HUES48 (cell line): ENCODE data around the gene EDARADD.
"Not testable (repeated sequence)": the region's sequence is repeated elsewhere in the genome, so short reads cannot be mapped to it uniquely, and the experiment has no call there.

Experiments
- H3K27ac ChIP-seq: one replicate; pipeline ENCODE4 v1.7.0; 2013; ENCODE audit warnings: low read depth, low read length, inconsistent platforms
- H3K27me3 ChIP-seq: 2 replicates; pipeline ENCODE4 v1.6.1; 2013; ENCODE audit warnings: mild to moderate bottlenecking, low read length; ENCODE audit not compliant: control insufficient read depth, insufficient read depth
- H3K36me3 ChIP-seq: 2 replicates; pipeline ENCODE4 v1.6.1; 2013; ENCODE audit warnings: low read length; ENCODE audit not compliant: control insufficient read depth, insufficient read depth
- H3K4me1 ChIP-seq: 2 replicates; pipeline ENCODE4 v1.6.1; 2013; ENCODE audit warnings: mild to moderate bottlenecking, low read length; ENCODE audit not compliant: control insufficient read depth, insufficient read depth
- H3K4me3 ChIP-seq: 2 replicates; pipeline ENCODE4 v1.5.1; 2013; ENCODE audit warnings: mild to moderate bottlenecking, low read depth, low read length
- H3K9ac ChIP-seq: 2 replicates; pipeline ENCODE4 v1.6.1; 2013; ENCODE audit warnings: mild to moderate bottlenecking, low read depth, low read length, moderate library complexity
- H3K9me3 ChIP-seq: 2 replicates; pipeline ENCODE4 v1.6.1; 2013; ENCODE audit warnings: low read length; ENCODE audit not compliant: control insufficient read depth, insufficient read depth

Gene EDARADD

DNA sequence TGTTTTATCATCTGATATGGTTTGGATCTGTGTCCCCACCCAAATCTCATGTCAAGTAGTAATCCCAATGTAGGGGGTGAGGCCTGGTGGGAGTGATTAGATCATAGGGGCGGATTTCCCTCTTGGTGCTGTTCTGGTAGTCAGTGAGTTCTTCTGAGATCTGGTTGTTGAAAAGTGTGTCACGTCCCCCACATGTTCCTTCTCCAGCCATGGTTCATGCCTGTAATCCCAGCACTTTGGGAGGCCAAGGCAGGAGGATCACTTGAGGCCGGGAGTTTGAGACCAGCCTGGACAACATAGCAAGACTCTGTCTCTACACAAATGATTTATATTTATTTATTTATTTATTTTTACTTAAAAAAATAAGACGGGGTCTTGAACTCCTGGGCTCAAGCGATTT lies 30.8 kb upstream of the EDARADD start:
- Histone ChIP-seq H3K36me3 (no peaks in the 10 kb centered on the region), H3K4me1 (peaks cover 5% of the 10 kb centered on the region; the same call in 1 of the 2 replicates), H3K27ac (no peak overlapping the region), H3K4me3 (no peak overlapping the region), H3K9me3 (no peaks in the 10 kb centered on the region), H3K27me3 (no peaks in the 10 kb centered on the region), H3K9ac (no peak overlapping the region)

DNA sequence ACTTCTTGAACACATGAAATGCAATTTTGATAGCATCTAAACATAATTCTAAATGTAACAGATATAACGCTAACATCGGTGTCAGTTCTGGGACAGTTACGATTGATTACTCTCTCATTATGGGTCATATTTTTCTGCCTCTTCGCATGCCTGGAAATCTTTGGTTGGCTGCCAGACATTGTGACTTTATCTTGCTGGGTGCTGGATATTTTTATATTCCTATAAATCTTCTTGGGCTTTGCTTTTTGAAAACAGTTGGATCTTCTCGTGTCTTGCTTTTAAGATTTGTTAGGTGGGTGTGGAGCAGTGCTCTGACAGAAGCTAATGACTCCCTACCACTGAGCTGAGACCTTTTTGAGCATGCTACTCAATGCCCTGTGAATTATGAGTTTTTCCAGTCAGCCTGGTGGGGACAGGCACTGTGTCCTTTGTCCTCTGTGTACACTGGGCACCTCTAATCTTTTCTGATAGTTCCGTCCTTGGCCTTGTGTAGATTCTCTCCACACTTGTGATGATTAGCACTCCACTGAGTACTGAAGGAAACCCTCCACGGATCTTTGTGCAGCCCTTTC lies 28.0 kb upstream of the EDARADD start:
- H3K4me1 ChIP-seq = peaks cover 5% of the 10 kb centered on the region; the same call in 1 of the 2 replicates
- H3K36me3 ChIP-seq = no peaks in the 10 kb centered on the region
- H3K4me3 ChIP-seq = no peak overlapping the region
- H3K9me3 ChIP-seq = no peaks in the 10 kb centered on the region
- H3K9ac ChIP-seq = no peak overlapping the region
- no peak overlapping the region for H3K27ac ChIP-seq
- H3K27me3 ChIP-seq = no peaks in the 10 kb centered on the region

DNA sequence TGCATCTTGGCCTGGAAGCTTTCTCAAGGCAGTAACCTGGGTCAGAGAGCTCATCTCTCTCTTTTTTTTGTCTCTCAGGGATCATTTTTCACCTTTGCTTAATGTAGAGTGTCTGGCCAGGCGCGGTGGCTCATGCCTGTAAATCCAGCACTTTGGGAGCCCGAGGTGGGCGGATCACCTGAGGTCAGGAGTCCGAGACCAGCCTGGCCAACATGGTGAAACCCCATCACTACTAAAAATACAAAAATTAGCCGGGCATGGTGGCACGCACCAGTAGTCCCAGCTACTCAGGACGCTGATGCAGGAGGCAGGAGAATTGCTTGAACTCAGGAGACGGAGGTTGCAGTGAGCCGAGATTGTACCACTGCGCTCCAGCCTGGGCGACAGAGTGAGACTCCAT lies 27.4 kb upstream of the EDARADD start:
- H3K9me3 ChIP-seq, H3K27me3 ChIP-seq: not testable (repeated sequence)

DNA sequence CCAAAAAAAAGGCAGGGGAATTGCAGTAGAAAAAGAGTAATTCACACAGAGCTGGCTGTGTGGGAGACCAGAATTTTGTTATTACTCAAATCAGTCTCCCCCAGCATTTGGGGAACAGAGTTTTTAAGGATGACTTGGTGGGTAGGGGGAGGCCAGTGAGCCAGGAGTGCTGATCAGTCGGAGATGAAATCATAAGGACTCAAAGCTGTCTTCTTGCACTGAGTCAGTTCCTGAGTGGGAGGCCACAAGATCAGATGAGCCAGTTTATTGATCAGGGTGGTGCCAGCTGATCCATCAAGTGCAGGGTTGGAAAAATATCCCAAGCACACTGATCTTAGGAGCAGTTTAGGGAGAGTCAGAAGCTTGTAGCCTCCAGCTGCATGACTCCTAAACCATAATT lies 23.7 kb upstream of the EDARADD start:
- Histone ChIP-seq H3K4me1 (peaks cover 5% of the 10 kb centered on the region; the same call in 1 of the 2 replicates), H3K36me3 (no peaks in the 10 kb centered on the region), H3K27me3 (no peaks in the 10 kb centered on the region), H3K27ac (no peak overlapping the region), H3K9me3 (no peaks in the 10 kb centered on the region), H3K9ac (no peak overlapping the region), H3K4me3 (no peak overlapping the region)

More for the DNA sequence above, 27.4 kb upstream of the EDARADD start:
- not testable (repeated sequence) for H3K27ac ChIP-seq, H3K9ac ChIP-seq, H3K4me3 ChIP-seq, H3K36me3 ChIP-seq, H3K4me1 ChIP-seq

DNA sequence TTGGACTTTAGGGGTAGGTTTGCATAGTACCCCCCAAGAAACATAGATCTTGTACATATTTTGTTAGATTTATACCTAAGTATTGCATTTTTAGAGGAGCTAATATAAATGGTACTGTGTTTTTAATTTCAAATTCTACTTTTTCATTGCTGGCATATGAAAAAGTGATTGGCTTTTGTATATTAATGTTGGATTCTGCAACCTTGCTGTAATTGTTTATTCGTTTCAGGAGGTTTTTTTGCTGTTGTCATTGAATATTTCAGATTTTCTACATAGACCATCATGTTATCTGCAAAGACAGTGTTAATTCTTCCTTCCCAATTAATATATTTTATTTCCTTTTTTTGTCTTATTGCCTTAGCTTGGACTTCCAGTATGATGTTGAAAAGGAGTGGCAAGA lies 23.0 kb upstream of the EDARADD start:
- H3K27me3 ChIP-seq = no peaks in the 10 kb centered on the region

DNA sequence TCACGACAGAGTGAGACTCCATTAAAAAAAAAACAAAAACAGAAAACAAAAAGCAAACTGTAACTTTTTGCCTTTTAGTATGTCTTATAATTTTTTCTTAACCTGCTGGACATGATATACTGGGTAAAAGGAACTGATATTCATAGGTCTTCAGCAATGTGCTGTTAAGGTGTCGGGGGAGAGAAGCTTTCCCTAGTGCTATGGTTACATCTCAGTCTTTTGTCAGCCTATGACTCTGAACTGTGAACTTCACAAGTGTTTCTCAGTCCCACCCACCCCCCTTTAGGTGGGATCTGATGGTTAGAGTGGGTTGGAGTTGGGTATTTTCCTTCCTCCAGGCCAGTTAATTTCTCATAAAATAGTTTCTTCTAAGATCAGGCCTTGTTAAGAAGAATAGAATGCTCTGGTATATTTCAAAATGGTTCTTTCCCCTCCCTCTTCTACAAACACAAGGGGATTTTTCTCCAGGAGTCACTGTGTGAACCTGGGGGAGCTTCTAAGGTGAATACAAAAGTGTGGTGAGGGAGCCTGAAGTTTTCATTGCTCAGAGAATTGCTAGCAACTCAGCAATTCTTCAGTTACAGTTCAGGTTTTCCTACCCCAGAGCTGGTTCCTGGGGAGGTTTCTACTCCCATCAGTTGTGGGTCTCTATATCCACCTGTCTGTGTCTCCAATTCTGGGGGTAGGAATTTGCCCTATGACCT lies 16.1 kb upstream of the EDARADD start:
- H3K4me3 ChIP-seq = no peak overlapping the region
- no peaks in the 10 kb centered on the region for H3K36me3 ChIP-seq
- no peaks in the 10 kb centered on the region for H3K9me3 ChIP-seq
- no peak overlapping the region for H3K9ac ChIP-seq
- no peaks in the 10 kb centered on the region for H3K27me3 ChIP-seq
- no peaks in the 10 kb centered on the region for H3K4me1 ChIP-seq
- H3K27ac ChIP-seq = no peak overlapping the region

More for the DNA sequence above, 23.0 kb upstream of the EDARADD start:
- peaks cover 1% of the 10 kb centered on the region; the same call in 1 of the 2 replicates for H3K4me1 ChIP-seq
- H3K9me3 ChIP-seq = no peaks in the 10 kb centered on the region
- H3K4me3 ChIP-seq = no peak overlapping the region
- no peak overlapping the region for H3K27ac ChIP-seq
- H3K36me3 ChIP-seq = no peaks in the 10 kb centered on the region
- H3K9ac ChIP-seq = no peak overlapping the region

DNA sequence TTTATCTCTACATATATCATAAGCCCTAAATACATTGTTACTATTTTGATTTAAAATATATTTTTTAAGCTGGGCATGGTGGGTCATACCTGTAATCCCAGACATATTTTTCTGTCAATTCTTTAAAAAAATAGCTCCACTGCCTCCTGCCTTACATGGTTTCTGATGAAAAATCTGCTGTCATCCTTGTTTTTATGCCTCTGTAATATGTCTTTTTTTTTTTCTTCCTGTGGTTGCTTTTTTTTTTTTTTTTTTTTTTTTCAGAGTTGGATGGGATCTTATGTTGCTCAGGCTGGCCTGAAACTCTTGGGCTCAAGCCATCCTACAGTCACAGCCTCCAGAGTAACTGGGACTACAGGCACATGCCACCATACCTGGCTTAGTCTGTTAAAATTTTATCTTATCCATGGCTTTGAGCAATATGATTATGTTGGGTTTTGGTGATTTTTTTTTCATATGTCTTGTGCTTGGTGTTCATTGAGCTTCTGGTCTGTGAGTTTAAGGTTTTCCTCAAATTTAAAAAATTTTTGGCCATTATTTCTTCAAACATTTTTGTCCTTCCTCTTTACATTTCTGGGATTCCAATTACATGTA lies 12.4 kb upstream of the EDARADD start:
- Histone ChIP-seq H3K9ac (no peak overlapping the region), H3K27ac (no peak overlapping the region), H3K36me3 (no peaks in the 10 kb centered on the region), H3K4me1 (no peaks in the 10 kb centered on the region), H3K4me3 (no peak overlapping the region), H3K27me3 (no peaks in the 10 kb centered on the region), H3K9me3 (no peaks in the 10 kb centered on the region)

DNA sequence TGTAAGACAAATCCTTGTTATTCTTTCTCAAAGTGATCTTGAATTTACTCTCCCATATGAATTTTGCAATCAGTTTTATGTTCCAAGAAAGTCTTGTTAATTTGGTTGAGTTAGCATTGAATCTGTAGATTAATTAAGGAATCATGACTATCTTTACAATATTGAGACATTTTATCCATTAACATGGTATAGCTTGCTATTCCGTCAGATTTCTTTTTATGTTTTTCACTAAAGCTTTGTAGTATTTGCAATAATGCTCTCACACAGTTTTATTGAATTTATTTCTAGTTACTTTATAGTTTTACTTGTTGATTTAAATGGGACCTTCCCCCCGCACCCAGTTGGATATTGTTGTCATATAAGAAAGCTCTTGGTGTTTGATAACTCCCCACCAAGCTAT lies 5.8 kb upstream of the EDARADD start:
- Histone ChIP-seq H3K9ac (no peak overlapping the region), H3K4me3 (no peak overlapping the region), H3K9me3 (no peaks in the 10 kb centered on the region), H3K4me1 (no peaks in the 10 kb centered on the region), H3K36me3 (no peaks in the 10 kb centered on the region), H3K27ac (no peak overlapping the region), H3K27me3 (no peaks in the 10 kb centered on the region)

DNA sequence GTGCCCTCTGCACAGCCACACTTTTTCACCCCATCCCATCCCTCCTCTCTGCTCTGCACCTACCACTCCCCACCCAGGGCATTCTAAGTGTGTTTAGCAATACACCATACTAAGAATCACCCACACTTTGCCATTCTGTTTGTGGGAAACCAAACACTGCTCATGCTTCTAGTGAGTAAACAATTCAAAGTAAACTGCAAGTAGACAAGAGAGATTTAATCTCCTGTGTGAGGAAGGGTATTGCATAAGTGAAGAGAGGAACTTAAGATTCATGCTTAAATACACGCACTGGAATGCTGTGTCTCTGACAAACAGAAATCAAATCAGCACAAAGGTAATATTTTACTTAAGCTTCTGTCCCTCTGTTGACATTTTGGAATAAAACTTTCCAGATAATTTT lies 4.8 kb upstream of the EDARADD start:
- H3K27ac ChIP-seq = no peak overlapping the region
- no peak overlapping the region for H3K4me3 ChIP-seq
- peaks cover 9% of the 10 kb centered on the region for H3K27me3 ChIP-seq
- no peaks in the 10 kb centered on the region for H3K9me3 ChIP-seq
- no peaks in the 10 kb centered on the region for H3K4me1 ChIP-seq
- no peaks in the 10 kb centered on the region for H3K36me3 ChIP-seq
- no peak overlapping the region for H3K9ac ChIP-seq

DNA sequence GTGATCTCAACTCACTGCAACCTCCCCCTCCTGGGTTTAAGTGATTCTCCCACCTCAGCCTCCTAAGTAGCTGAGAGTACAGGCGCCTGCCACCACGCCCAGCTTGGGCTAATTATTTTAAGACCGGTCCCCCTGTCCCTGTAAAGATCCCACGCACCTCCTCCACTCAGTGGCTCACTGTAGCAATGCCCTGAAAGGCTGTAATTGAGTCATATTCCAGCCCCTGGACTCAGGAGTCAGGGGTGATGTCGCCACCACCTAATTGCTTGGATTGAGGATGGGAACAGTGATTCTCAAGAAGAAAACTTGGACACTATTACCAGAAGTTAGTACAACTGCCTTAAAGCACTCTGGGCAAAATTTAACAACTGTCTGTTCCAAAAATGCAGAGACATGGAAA lies 3.1 kb upstream of the EDARADD start:
- Histone ChIP-seq H3K36me3 (no peaks in the 10 kb centered on the region), H3K9me3 (no peaks in the 10 kb centered on the region), H3K4me1 (peaks cover under 1% of the 10 kb centered on the region; the same call in 1 of the 2 replicates), H3K4me3 (no peak overlapping the region), H3K9ac (no peak overlapping the region), H3K27ac (no peak overlapping the region), H3K27me3 (peaks cover 17% of the 10 kb centered on the region)

DNA sequence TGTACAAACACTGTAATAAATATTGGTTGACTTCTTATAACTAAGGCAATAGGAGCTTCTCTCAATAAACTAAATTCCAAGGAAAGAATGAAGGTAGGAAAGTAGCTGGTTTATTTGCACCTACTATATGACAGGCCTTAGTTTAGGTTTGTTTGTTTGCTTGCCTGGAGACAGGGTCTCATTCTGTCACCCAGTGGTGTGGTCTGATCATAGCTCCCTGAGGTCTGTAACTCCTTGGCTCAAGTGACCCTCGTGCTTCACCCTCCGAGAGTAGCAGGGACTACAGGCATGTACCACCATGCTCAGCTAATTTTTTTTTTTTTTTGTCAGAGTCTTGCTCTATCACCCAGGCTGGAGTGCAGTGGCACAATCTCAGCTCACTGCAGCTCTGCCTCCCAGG lies 1.9 kb upstream of the EDARADD start:
- H3K4me1 ChIP-seq = peaks cover 6% of the 10 kb centered on the region
- no peak overlapping the region for H3K27ac ChIP-seq
- H3K9ac ChIP-seq = no peak overlapping the region
- H3K9me3 ChIP-seq = no peaks in the 10 kb centered on the region
- H3K4me3 ChIP-seq = no peak overlapping the region
- peaks cover 29% of the 10 kb centered on the region for H3K27me3 ChIP-seq
- no peaks in the 10 kb centered on the region for H3K36me3 ChIP-seq
